Hippocampal formation (tissue), 2 donors: ENCODE data around the gene ITIH3.
"Not testable (repeated sequence)": the region's sequence is repeated elsewhere in the genome, so short reads cannot be mapped to it uniquely, and the experiment has no call there.

ENCODE experiments used
- DNase-seq, 2 donors: peaks; one replicate each; lab custom pipeline; 2025; lab: John Stamatoyannopoulos, UW

ITIH3 gene, protein sequence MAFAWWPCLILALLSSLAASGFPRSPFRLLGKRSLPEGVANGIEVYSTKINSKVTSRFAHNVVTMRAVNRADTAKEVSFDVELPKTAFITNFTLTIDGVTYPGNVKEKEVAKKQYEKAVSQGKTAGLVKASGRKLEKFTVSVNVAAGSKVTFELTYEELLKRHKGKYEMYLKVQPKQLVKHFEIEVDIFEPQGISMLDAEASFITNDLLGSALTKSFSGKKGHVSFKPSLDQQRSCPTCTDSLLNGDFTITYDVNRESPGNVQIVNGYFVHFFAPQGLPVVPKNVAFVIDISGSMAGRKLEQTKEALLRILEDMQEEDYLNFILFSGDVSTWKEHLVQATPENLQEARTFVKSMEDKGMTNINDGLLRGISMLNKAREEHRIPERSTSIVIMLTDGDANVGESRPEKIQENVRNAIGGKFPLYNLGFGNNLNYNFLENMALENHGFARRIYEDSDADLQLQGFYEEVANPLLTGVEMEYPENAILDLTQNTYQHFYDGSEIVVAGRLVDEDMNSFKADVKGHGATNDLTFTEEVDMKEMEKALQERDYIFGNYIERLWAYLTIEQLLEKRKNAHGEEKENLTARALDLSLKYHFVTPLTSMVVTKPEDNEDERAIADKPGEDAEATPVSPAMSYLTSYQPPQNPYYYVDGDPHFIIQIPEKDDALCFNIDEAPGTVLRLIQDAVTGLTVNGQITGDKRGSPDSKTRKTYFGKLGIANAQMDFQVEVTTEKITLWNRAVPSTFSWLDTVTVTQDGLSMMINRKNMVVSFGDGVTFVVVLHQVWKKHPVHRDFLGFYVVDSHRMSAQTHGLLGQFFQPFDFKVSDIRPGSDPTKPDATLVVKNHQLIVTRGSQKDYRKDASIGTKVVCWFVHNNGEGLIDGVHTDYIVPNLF

DNA sequence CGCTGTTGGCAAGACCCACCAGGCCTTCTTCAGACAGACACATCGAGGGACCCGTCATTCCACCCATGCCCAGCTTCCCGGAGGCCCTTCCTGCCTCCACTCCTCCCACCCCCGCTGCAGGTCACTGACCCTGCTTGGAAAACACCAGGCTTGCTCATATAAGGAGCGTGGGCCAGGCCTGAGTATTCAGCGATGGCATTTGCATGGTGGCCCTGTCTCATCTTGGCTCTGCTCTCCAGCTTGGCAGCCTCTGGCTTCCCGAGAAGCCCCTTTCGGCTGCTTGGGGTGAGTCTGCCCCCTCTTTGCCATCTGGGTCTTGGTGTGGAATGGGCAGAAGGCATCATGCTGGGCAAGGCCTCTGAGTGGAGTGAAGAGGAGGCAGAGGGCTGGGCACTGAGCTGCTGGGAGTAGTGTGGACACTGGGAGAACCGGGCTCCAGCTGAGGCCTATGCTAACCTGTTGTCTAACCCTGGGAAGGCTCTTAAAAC lies at the start of gene ITIH3:
Gene ITIH3 (plus strand): TSS at position 185 of the 488 bp plus-strand sequence. CDS start 8 bp downstream, at position 193.
- no peak for DNase-seq

DNA sequence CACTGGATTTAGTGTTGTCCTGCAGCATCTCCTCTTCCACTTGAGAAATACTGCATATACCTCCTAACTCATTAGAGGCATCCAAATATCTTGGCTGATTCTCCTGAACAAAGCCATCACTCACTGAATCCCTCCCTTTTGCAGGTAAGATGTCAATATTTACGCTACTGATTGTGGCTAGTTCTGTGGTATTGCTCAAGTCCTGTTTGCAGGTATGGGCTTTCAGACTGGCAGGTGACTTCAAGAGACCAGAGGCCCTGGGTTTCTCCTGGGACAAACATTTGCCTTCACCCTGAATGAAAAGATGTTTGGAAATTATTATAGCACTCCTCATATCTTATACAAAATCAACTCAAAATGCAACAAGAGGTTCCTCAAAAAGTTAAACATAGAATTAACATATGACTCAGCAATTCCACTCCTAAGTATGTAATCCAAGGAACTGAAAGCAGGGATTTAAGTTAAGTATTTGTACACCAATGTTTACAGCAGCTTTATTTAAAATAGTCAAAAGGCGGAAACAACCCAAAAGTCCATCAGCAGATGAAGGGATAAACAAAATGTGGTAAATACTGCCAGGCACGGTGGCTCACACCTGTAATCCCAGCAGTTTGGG lies 42.4 kb upstream of the ITIH3 start:
- no peak for DNase-seq

DNA sequence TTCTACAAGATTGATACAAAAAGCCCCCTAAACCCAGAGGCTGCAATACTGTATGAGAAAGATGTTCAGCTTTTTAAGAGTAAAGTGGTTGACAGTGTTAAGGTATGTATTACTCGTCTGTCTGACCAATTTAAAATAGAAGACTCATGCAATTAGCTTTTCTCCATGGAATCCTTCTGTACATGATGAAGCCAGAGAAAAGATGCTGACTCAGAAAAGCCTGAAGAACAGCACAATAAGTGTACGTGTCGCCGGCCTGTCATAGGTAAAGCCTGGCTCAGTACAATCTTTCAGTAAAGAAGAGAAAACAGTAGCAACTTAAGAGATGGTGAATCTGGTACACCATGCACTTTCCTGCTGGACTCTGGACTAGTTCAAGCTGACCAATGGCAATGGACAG lies 40.2 kb upstream of the ITIH3 start:
- no peak for DNase-seq

DNA sequence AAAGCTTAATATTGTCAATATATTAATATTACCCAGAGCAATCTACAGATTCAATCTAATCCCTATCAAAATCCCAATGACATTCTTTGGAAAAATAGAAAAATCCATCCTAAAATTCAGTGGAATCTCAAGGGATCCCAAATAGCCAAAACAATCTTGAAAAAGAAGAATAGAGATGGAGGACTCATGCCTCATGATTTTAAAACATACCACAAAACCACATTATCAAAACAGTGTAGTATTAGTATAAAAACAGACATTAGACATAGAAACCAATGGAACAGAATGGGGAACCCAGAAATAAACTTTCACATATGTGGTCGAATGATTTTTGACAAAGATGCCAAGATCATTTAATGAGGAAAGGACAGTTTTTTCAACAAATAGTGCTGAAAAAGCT lies 38.5 kb upstream of the ITIH3 start:
- no peak for DNase-seq

DNA sequence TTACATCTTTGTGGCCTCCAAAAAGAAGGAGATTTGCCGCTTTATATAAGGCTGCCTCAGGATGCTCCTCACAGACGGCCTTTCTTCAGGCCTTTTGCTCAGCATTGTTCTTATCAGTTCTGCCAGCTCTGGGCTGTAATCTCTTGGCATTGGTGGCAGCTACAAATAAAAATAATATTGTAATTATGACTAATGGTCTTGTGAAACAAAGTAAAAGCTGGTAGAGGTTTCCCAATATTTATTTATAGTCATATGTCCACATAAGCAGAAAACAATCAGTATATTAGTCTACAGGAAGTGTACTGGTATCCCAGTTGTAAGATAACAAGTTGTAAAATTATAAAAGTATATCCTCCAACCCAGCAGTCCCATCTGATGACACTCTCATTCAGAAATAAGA lies 31.1 kb upstream of the ITIH3 start:
- DNase-seq = no peak

DNA sequence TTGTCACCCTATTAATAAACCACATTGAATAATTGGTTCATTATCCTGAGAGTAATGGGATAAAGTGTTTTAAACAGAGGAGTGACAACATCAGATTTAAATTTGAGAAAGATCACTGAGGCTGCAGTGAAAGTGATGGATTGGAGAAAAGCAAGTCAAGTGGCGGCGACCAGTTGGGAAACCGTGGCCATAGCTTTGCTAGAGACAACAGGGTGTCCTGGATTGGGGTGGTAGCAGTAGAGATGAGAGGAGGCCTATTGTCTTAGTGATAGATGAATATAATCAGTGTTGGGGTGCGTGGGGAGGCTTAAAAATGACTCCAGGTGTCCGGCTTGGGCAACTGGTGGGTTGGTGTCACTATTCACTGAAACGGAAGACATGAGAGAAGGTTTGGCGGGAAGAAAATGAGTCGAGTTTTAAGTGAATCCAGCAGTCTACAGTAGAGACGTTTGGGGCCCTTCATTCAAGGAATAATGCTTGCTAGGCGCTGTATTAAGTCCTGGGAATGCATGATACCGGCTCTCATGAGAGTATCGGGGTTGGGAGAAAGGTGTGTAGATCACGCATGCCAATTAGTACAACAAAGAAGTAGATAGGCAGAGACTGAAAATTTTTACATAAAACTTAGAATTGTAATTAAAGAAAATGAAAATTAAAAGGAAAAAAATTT lies 24.7 kb upstream of the ITIH3 start:
- DNase-seq = no peak

DNA sequence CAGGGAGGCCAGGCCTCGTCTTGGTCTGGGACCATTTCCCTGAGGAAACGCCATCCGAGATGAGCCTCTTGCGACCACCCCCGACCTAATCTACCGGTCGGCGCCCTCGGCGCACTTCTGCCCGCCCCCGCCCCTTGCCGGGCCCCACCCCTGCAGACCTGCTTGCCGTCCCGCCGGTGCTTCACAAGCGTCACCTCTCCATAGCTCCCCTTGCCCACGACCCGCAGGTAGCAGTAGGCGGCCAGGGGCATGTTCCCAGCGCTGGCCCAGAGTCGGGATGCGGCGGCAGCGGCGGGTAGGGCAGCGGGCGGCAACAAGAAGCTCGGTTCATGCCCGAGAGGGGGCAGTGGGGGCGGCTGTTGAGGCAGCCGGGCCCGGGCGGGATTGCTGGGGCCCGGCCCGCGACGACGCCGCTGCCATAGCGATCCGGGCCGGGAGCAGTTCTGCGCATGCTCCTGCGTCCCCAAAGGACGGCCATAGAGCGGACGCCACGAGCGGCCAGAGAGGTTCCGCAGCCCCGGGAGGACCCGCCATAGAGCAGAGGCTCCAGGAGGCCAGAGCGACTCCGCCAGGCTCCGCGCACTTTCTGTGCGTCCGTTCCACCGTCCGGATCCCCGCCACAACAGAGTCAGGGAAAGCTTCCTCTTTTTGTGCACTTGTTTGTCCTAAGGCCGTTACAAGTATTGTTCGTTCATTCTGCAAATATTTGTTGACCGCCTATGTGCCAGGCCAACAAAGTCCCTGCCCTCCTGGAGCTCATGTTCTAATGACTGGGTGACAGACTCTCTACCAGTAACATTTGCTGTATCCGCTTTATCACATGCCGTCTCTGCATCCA lies 23.9 kb upstream of the ITIH3 start, which contains the start of gene NEK4:
Gene NEK4 (minus strand): TSS at position 445 of the 838 bp plus-strand sequence. CDS start 194 bp downstream, at position 251.
- peak; percentile 88 to 90 for DNase-seq

DNA sequence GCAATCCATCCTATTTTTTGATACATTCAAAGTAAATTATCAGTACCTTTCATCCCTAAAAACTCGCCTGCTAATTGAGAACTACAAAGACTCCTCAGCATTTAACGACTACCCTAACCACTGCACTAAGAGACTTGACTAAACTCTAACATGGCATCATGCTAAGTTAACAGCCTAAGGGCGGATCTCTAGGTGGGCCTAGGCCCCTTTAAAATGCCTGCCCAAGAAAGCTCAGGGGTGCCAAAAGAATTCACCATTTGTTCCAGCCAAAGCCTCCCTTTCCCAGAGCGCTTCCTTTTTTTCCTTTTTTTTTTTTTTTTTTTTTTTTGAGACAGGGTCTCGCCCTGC lies 23.3 kb upstream of the ITIH3 start:
- DNase-seq = no peak

DNA sequence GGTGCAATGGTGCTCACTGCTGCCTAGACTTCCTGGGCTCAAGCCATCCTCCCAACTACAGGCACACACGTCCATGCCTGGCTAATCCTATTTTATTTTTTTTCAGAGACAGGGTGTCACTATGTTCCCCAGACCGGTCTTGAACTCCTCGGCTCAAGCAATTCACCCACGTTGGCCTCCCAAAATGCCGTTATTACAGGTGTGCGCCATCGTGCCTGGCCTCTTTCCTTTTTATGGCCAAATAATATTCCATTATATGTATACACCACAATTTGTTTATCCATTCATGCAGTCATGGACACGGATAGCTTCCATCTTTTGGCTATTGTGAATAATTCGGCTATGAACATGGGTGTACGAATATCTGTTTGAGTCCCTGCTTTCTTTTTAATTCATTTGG lies 22.9 kb upstream of the ITIH3 start:
- no peak for DNase-seq

DNA sequence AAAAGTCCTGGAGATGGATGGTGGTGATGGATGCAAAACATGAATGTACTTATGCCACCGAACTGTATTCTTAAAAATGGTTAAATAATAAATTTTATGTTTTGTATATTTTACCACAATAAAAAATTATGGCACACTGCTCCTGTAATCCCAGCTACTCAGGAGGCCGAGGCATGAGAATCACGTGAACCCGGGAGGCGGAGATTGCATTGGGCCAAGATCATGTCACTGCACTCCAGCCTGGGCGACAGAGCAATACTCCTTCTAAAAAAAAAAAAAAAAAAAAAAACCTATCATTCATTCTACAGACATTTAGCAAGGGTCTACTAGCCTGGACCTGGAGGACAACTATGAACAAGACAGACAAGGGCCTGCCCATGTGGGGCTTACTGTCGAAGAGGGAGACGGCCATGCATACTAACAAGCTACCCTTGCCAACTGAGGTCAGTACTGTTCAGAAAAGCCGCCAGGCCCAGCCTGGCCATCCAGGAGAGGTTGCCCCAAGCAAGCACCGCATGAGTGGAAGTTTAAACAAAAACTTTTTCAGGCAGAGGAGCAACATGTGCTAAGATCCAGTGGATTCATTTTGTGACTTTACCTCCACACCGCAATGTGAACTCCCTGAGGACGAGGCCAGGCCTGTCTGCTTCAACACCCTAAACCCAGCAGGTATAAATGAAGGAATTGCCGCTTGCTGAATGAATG lies 21.1 kb upstream of the ITIH3 start:
- DNase-seq = no peak

DNA sequence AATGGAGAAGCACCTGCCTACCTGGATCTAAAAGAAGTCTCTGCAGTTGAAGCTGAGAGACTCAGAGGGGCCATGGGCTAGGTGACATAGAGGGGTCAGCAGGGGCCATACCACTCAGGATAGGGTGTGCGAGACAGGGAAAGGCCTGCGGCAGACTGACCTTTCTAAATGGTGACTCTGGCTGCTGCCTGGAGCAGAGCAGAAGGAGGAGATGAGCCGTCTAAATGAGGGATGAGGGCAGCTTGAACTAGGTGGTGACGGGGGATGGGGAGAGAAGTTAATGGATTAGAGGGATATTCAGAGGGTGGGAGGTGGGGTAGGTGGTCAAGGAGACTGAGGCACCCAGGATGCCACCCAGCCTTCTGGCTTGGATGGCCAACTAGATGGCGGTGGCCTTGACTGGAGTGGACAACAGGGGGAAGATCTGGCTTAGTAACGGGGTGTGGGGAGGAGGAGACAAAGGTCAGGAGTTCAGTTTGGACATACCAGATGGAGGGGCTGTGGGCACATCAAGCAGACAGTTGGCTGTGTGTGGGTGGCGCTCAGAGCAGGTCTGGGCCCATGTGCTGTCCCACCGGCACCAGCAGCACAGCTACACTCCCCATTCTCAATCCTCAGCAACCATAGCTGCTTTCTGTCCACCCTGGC lies 20.4 kb upstream of the ITIH3 start:
- no peak for DNase-seq

DNA sequence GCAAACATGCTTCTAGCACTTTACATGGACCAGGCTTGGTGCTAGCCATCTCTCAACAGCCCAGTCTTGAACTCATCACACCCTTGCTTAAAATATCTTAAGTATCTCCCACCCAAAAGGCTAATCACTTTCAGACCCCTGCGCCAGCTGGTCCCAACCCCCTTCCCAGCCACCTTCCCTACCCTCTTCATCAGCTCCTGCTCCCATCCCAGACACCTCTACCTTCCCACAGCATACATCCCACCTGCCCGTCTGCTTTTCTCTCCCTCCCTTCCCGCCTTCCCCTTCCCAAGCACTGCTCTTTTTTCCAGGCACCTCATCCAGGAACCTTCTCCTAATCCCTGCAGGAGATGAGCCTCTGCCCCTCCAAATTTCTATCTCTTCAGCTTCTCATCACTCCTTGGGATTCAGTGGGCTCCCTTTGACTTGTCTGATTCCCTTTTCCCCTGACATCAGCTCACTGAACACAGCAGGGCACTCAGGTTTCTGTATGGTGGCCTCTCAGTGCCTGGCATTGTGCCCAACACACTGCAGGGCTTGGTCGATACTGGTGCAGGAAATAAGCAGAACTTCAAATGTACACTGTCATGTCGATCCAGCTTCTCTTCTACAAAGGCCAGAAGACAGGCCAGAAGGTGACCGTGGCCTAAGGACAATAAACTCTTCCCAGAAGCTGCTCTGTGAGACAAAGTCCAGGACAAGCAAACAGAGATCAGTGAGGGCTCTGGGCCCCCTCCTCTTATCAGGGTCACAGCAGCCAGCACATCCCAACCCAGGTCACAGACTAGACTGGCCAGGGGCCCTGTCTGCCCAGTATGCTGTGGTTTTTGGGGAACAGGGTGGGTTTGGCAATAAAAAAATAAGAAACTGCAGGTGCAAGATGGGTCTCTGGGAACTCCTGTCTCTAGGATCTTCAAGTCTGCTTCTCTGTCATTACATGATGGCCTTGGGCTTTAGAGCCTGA lies 19.4 kb upstream of the ITIH3 start:
- DNase-seq = no peak

DNA sequence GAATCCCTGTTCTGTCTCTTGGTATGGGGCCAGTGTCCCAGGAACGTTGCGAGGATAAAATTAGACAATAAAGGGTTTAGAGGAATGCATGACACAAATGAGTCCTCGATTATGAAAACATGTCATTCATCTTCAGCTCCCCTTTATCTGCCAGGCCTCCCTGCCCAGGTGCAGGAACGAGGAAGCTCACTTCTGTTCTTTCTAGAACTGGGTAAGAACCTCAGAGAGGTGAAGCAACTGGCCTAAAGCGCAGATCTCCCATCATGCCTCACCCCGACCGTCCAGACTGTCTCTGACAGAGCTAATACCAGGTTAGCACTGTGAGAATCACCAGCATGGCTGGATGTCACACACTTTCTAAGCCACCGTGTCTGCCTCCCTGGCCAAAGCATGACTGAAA lies 18.7 kb upstream of the ITIH3 start:
- DNase-seq = no peak

DNA sequence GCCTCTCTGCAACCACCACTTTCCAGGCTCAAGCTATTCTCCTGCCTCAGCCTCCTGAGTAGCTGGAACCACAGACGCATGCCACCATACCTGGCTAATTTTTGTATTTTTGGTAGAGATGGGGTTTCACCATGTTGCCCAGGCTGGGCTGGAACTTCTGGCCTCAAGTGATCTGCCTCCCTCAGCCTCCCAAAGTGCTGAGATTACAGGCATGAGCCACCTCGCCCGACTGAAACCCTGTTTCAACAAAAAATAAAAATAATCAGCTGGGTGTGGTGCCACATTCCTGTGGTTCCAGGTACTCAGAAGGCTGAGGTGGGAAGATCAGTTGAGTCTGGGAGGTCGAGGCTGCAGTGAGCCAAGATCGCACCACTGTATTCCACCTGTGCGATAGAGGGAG lies 18.1 kb upstream of the ITIH3 start:
- DNase-seq = not testable (repeated sequence)

DNA sequence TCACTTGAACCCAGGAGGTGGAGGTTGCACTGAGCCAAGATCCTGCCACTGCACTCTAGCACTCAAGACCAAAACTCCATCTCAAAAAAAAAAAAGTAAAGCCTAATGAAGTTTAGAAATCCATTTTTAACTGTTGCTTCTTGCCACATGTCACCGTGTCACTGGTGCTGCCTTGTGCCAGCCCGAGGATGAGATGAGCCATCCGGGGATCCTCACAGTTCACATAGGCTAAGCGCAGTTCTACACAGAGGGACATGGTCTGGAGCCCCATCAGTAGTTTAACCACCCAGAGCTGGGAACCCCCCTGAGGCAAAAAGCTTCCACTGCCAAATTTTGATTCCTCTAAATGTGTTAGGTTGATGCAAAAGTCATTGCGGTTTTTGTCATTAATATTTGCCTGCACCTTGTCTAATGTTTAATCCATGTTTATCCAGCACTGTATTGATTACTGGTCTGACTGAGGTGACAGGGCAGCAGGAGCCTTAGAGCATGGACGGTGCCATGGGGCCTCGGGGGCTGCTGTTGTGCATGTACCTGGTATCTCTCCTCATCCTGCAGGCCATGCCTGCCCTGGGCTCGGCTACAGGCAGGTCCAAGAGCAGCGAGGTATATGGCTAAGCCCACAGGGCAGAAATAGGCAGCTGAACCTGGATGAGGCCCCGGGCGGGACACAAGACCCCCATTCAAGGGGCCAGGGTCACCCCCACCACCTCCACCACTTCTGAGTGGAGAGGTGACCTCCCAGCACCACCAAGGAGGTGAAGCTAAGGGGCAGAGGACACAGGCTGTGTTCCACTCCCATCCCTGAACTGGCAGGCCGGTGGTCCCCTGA lies 17.3 kb upstream of the ITIH3 start, which contains the start of gene ITIH1:
Gene ITIH1 (plus strand): TSS at position 473 of the 832 bp plus-strand sequence. CDS start 17 bp downstream, at position 490.
- no peak for DNase-seq

DNA sequence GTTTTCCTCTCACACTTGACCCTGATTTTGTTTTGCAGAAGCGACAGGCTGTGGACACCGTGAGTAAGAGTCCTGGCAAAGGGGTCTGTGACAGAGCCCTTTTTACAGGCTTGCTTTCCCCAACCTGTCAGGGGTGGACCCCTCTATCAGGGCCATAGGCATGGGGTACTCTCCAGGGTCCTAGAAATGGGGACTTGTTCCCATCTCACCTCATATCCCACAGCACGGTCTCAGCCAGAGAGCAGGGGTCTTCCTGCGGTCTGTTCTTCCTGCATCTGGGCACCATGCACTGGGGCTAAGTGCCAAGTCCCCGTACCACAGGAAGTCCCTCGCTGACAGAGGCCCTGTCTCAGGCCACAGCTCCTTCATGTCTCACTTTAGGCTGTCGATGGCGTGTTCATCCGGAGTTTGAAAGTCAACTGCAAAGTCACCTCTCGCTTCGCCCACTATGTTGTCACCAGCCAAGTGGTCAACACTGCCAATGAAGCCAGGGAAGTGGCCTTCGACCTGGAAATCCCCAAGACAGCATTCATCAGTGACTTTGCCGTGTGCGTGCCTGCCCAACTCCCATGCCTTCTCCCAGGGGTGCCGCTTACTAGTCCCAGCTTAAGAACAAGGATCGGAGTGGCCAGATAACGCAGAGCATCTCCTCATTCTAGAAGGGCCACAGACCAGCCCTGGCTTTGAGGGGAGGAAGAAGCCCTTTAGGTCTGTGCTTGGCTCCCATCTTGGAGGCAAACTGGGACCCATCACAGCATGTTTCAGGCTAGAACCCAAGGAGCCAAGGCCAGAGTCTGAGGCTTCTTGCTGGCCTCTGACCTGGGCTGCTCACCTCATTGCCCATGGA lies 16.4 kb upstream of the ITIH3 start:
- DNase-seq = no peak
